Neural cell (in vitro differentiated cells): ENCODE data around the gene PIGP.

Experiments used
- CTCF ChIP-seq: fragments of 450-650 bp; IDR thresholded peaks from 2 replicates; pipeline ENCODE4 v1.5.1; 2014; ENCODE audit warnings: antibody characterized with exemption, mild to moderate bottlenecking, moderate library complexity; ENCODE audit not compliant: poor library complexity, severe bottlenecking
- EP300 ChIP-seq: fragments of 450-650 bp; conservative IDR thresholded peaks from 2 replicates; pipeline ENCODE4 v1.6.1; 2014; ENCODE audit warnings: antibody characterized with exemption, mild to moderate bottlenecking, moderate library complexity; ENCODE audit not compliant: poor library complexity, severe bottlenecking
- EZH2 ChIP-seq: fragments of 200-600, 300-800 bp; shearing (Covaris generic), sonication (generic); IDR thresholded peaks from 2 replicates; pipeline ENCODE4 v1.6.1; 2014; ENCODE audit warnings: antibody characterized with exemption, low read length, borderline replicate concordance, mild to moderate bottlenecking; ENCODE audit not compliant: insufficient read depth, poor library complexity, severe bottlenecking
- REST ChIP-seq: IDR thresholded peaks from 2 replicates; pipeline ENCODE4 v1.6.1; 2012; ENCODE audit warnings: borderline replicate concordance
- TAF1 ChIP-seq: IDR thresholded peaks from 2 replicates; pipeline ENCODE4 v1.6.1; 2012; ENCODE audit warnings: low read depth

- TF ChIP-seq CTCF: no peak
- no peak for TF ChIP-seq EZH2
- TF ChIP-seq TAF1: no peak
- TF ChIP-seq REST: no peak
- no peak for TF ChIP-seq EP300
Observed at GRCh38 chr21:37082375-37082774, 9.5 kb upstream of the PIGP start.
